Ascending aorta (tissue), 1 donor: Measurements from ENCODE around the gene NSUN5. TPM values are rescaled to one million over a fixed set of nuclear protein-coding genes. Genes with fewer than 3 reads are reported as not detected.

Experiments
- total RNA-seq: library from RNA; depleted of rRNA; stranded (reverse); fragments of >200 nt; gene quantifications from one replicate; pipeline ENCODE4 v1.1.0, GENCODE V29; 2016

NSUN5 gene
- total RNA-seq, 1 donor from 2014 or later, result 9.8 TPM

Other genes with a start within 250 kb of the NSUN5 start
- not detected for gene SPDYE9, start 222.8 kb downstream of the NSUN5 start, total RNA-seq
- gene TRIM50, start 19.3 kb upstream of the NSUN5 start, total RNA-seq, result not detected
- gene FKBP6, start 19.3 kb upstream of the NSUN5 start, total RNA-seq, result not detected
- gene FZD9, start 125.0 kb upstream of the NSUN5 start, total RNA-seq, result 0.43 TPM
- gene BAZ1B, start 213.5 kb upstream of the NSUN5 start, total RNA-seq, result 28.1 TPM
- gene BCL7B, start 248.9 kb upstream of the NSUN5 start, total RNA-seq, result 130 TPM